Neural cell (in vitro differentiated cells): ENCODE measurements around the gene PTRH2. TPM values are rescaled to one million over a fixed set of nuclear protein-coding genes. Genes with fewer than 3 reads are reported as not detected.

ENCODE experiments used
- H2AFZ ChIP-seq: fragments of 200-600, 300-800 bp; sonication (generic), shearing (Covaris generic); 2 replicates; pipeline ENCODE4 v1.6.0; 2014; ENCODE audit warnings: low read depth, mild to moderate bottlenecking, antibody characterized with exemption, low read length, moderate library complexity
- H3F3A ChIP-seq: fragments of 200-600 bp; shearing (Covaris generic); 2 replicates; pipeline ENCODE4 v1.6.1; 2016; ENCODE audit warnings: mild to moderate bottlenecking, moderate library complexity, mixed read lengths, antibody characterized with exemption, low read length; ENCODE audit not compliant: insufficient read depth, poor library complexity, severe bottlenecking
- H3K27ac ChIP-seq: fragments of 200-600, 300-800 bp; sonication (generic), shearing (Covaris generic); 2 replicates; pipeline ENCODE4 v1.5.1; 2014; ENCODE audit warnings: mild to moderate bottlenecking, low read length, moderate library complexity
- H3K27me3 ChIP-seq: fragments of 300-800, 200-600 bp; sonication (generic), shearing (Covaris generic); 2 replicates; pipeline ENCODE4 v1.6.0; 2014; ENCODE audit warnings: mild to moderate bottlenecking, low read depth, low read length, moderate library complexity; ENCODE audit not compliant: insufficient read depth
- H3K36me3 ChIP-seq: fragments of 300-800, 200-600 bp; sonication (generic), shearing (Covaris generic); 2 replicates; pipeline ENCODE4 v1.5.1; 2014; ENCODE audit warnings: mild to moderate bottlenecking, antibody characterized with exemption, low read length, moderate library complexity; ENCODE audit not compliant: insufficient read depth
- H3K4me2 ChIP-seq: fragments of 300-800, 200-600 bp; sonication (generic), shearing (Covaris generic); 2 replicates; pipeline ENCODE4 v1.6.0; 2014; ENCODE audit warnings: mild to moderate bottlenecking, low read length
- H3K4me3 ChIP-seq: fragments of 300-800, 200-600 bp; sonication (generic), shearing (Covaris generic); 2 replicates; pipeline ENCODE4 v1.5.1; 2014; ENCODE audit warnings: mild to moderate bottlenecking, low read length, moderate library complexity
- H3K79me2 ChIP-seq: fragments of 200-600 bp; shearing (Covaris generic); replicated peaks from 2 replicates; pipeline ENCODE4 v1.6.0; 2014; ENCODE audit warnings: mild to moderate bottlenecking, low read length, moderate library complexity; ENCODE audit not compliant: insufficient read depth
- H3K9ac ChIP-seq: fragments of 300-800, 200-600 bp; sonication (generic), shearing (Covaris generic); 2 replicates; pipeline ENCODE4 v1.6.1; 2016; ENCODE audit warnings: mild to moderate bottlenecking, low read length, mixed read lengths
- H3K9me2 ChIP-seq: fragments of 200-600 bp; shearing (Covaris generic); 2 replicates; pipeline ENCODE4 v1.6.1; 2016; ENCODE audit warnings: mild to moderate bottlenecking, low read length, mixed read lengths; ENCODE audit not compliant: insufficient read depth
- H3K9me3 ChIP-seq: fragments of 200-600, 300-800 bp; sonication (generic), shearing (Covaris generic); 2 replicates; pipeline ENCODE4 v1.6.1; 2016; ENCODE audit warnings: mild to moderate bottlenecking, mixed run types, low read length, moderate library complexity, mixed read lengths
- H4K20me1 ChIP-seq: fragments of 200-600 bp; shearing (Covaris generic); 2 replicates; pipeline ENCODE4 v1.6.1; 2016; ENCODE audit warnings: mild to moderate bottlenecking, mixed run types; ENCODE audit not compliant: insufficient read depth
- CTCF ChIP-seq: fragments of 450-650 bp; IDR thresholded peaks from 2 replicates; pipeline ENCODE4 v1.5.1; 2014; ENCODE audit warnings: antibody characterized with exemption, mild to moderate bottlenecking, moderate library complexity; ENCODE audit not compliant: poor library complexity, severe bottlenecking
- EP300 ChIP-seq: fragments of 450-650 bp; conservative IDR thresholded peaks from 2 replicates; pipeline ENCODE4 v1.6.1; 2014; ENCODE audit warnings: antibody characterized with exemption, mild to moderate bottlenecking, moderate library complexity; ENCODE audit not compliant: poor library complexity, severe bottlenecking
- EZH2 ChIP-seq: fragments of 200-600, 300-800 bp; shearing (Covaris generic), sonication (generic); IDR thresholded peaks from 2 replicates; pipeline ENCODE4 v1.6.1; 2014; ENCODE audit warnings: antibody characterized with exemption, low read length, borderline replicate concordance, mild to moderate bottlenecking; ENCODE audit not compliant: insufficient read depth, poor library complexity, severe bottlenecking
- MXI1 ChIP-seq: fragments of 450-650 bp; conservative IDR thresholded peaks from 2 replicates; pipeline ENCODE4 v1.6.1; 2014; ENCODE audit warnings: antibody characterized with exemption, mild to moderate bottlenecking; ENCODE audit not compliant: poor library complexity, severe bottlenecking
- POLR2AphosphoS5 ChIP-seq: IDR thresholded peaks from 2 replicates; pipeline ENCODE4 v1.6.1; 2012
- RAD21 ChIP-seq: fragments of 450-650 bp; conservative IDR thresholded peaks from 2 replicates; pipeline ENCODE4 v1.6.1; 2014; ENCODE audit warnings: antibody characterized with exemption, mild to moderate bottlenecking, moderate library complexity
- REST ChIP-seq: IDR thresholded peaks from 2 replicates; pipeline ENCODE4 v1.6.1; 2012; ENCODE audit warnings: borderline replicate concordance
- SMC3 ChIP-seq: fragments of 450-650 bp; conservative IDR thresholded peaks from 2 replicates; pipeline ENCODE4 v1.6.1; 2014; ENCODE audit warnings: antibody characterized with exemption, mild to moderate bottlenecking, moderate library complexity; ENCODE audit not compliant: poor library complexity
- TAF1 ChIP-seq: IDR thresholded peaks from 2 replicates; pipeline ENCODE4 v1.6.1; 2012; ENCODE audit warnings: low read depth
- polyA plus RNA-seq: library from polyadenylated mRNA; depleted of rRNA; stranded (reverse); fragments of >200 nt; gene quantifications from 2 replicates; pipeline ENCODE4 v1.2.3, GENCODE V29; 2014

The PTRH2 gene
- polyA plus RNA-seq, 1 donor from 2014 or later: 11.7 TPM

GRCh38 chr17:59752922-59753321, 45.7 kb upstream of the PTRH2 start:
- Histone ChIP-seq H3F3A (no peaks in the 10 kb centered on the region), H2AFZ (no peak overlapping the region), H3K4me2 (no peak overlapping the region), H3K79me2 (no peaks in the 10 kb centered on the region), H3K27me3 (no peaks in the 10 kb centered on the region), H3K9ac (no peak overlapping the region), H3K36me3 (no peaks in the 10 kb centered on the region), H4K20me1 (no peaks in the 10 kb centered on the region), H3K9me2 (no peaks in the 10 kb centered on the region), H3K9me3 (no peaks in the 10 kb centered on the region), H3K4me3 (no peak overlapping the region), H3K27ac (no peak overlapping the region)
- TF ChIP-seq CTCF (no peak), REST (no peak), SMC3 (no peak), POLR2AphosphoS5 (no peak), TAF1 (no peak), EZH2 (no peak), MXI1 (no peak), EP300 (no peak), RAD21 (no peak)

GRCh38 chr17:59752446-59752845, 45.2 kb upstream of the PTRH2 start:
- no peaks in the 10 kb centered on the region for H4K20me1 ChIP-seq
- no peak overlapping the region for H3K9ac ChIP-seq
- no peak overlapping the region for H3K27ac ChIP-seq
- H3K4me3 ChIP-seq: no peak overlapping the region
- H3K9me3 ChIP-seq: no peaks in the 10 kb centered on the region
- H2AFZ ChIP-seq: no peak overlapping the region
- H3K36me3 ChIP-seq: no peaks in the 10 kb centered on the region
- no peaks in the 10 kb centered on the region for H3F3A ChIP-seq
- no peak overlapping the region for H3K4me2 ChIP-seq
- H3K9me2 ChIP-seq: no peaks in the 10 kb centered on the region
- no peaks in the 10 kb centered on the region for H3K79me2 ChIP-seq
- no peak for TF ChIP-seq EP300
- H3K27me3 ChIP-seq: no peaks in the 10 kb centered on the region

- H3F3A ChIP-seq: no peaks in the 10 kb centered on the region
- H3K4me2 ChIP-seq: no peak overlapping the region
- TF ChIP-seq RAD21: no peak
- no peak for TF ChIP-seq EP300
- H2AFZ ChIP-seq: no peak overlapping the region
- no peaks in the 10 kb centered on the region for H4K20me1 ChIP-seq
- H3K36me3 ChIP-seq: no peaks in the 10 kb centered on the region
- H3K79me2 ChIP-seq: no peaks in the 10 kb centered on the region
- no peak overlapping the region for H3K4me3 ChIP-seq
- no peaks in the 10 kb centered on the region for H3K9me3 ChIP-seq
- no peak overlapping the region for H3K9ac ChIP-seq
- H3K27me3 ChIP-seq: no peaks in the 10 kb centered on the region
- H3K27ac ChIP-seq: no peak overlapping the region
- no peaks in the 10 kb centered on the region for H3K9me2 ChIP-seq
Observed at GRCh38 chr17:59751955-59752413, 44.8 kb upstream of the PTRH2 start.
